Skeletal muscle tissue (tissue), 4 donors: ENCODE results near the gene RBM6. TPM values are rescaled to one million over a fixed set of nuclear protein-coding genes. Genes with fewer than 3 reads are reported as not detected.

Source experiments
- H3K27ac ChIP-seq: one replicate; pipeline ENCODE4 v1.7.0; 2013; ENCODE audit warnings: mild to moderate bottlenecking, low read depth, low read length, inconsistent platforms
- H3K27me3 ChIP-seq, 3 donors: one replicate each; pipeline ENCODE4 v1.7.0; 2013; ENCODE audit warnings: low read length in 3 of 3; ENCODE audit not compliant: control insufficient read depth in 3 of 3, insufficient read depth in 3 of 3
- H3K36me3 ChIP-seq, 3 donors: one replicate each; pipeline ENCODE4 v1.7.0; 2013; ENCODE audit warnings: low read length in 3 of 3; ENCODE audit not compliant: control insufficient read depth in 3 of 3, insufficient read depth in 3 of 3
- H3K4me1 ChIP-seq, 3 donors: one replicate each; pipeline ENCODE4 v1.7.0; 2013; ENCODE audit warnings: low read length in 3 of 3, mild to moderate bottlenecking in 3 of 3; ENCODE audit not compliant: control insufficient read depth in 3 of 3, insufficient read depth in 3 of 3
- H3K4me3 ChIP-seq, 3 donors: one replicate each; pipeline ENCODE4 v1.7.0; 2013; ENCODE audit warnings: low read length in 3 of 3
- H3K9ac ChIP-seq, 3 donors: one replicate each; pipeline ENCODE4 v1.7.0; 2013; ENCODE audit warnings: low read length in 3 of 3, mild to moderate bottlenecking in 3 of 3, moderate library complexity in 2 of 3, low read depth in 1 of 3
- H3K9me3 ChIP-seq, 3 donors: one replicate each; pipeline ENCODE4 v1.7.0; 2013; ENCODE audit warnings: low read length in 3 of 3; ENCODE audit not compliant: control insufficient read depth in 3 of 3
- total RNA-seq: library from RNA; depleted of rRNA; stranded (reverse); fragments of >200 nt; gene quantifications from one replicate; pipeline ENCODE4 v1.2.3, GENCODE V29; 2014
- donor health status: Osteomylitis.

The RBM6 gene
- total RNA-seq, 1 donor from 2014 or later = 49.1 TPM

DNA sequence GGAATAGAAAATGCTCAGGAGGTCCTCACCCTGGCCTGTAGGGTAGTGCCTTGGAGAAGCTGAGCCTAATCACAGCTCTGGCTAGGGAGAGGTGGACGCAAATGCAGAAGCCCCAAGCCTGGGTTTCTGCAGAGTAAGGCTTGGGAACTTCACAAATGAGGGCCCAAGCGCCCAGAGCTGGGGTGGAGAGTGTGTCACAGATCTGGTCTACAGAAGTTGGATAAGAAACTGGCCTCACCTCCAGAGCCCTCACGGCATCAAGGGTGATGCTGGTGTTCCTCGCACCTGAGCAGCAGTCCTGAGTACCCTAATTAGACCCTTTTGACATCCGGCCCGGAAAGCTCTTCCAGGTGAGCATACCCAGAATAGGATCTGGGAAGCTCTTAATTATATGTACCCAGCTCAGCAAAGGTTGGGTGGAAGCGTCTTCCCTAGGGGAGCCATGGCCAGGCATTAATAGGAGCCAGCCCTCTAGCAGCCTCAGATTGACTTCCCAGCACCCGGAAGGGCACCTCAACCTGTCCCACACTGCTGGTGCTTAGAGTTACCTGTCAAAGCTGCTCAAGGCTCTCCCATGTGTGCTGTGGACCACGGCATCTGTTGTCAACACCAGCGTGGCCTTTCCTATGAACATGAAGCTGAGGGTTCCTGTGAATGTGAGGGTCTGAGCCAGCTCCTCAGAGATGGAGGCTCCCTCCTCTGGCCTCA, 180.6 kb downstream of the RBM6 start:
- no peak overlapping the region for H3K9ac ChIP-seq
- H3K27ac ChIP-seq = no peak overlapping the region
- no peak overlapping the region for H3K4me3 ChIP-seq
- peaks cover 6 to 28% (median 21%) of the 10 kb centered on the region in 3 donors for H3K4me1 ChIP-seq
- H3K27me3 ChIP-seq = no peaks in the 10 kb centered on the region
- H3K9me3 ChIP-seq = no peaks in the 10 kb centered on the region
- H3K36me3 ChIP-seq = peaks cover 47 to 57% (median 47%) of the 10 kb centered on the region in 3 donors

DNA sequence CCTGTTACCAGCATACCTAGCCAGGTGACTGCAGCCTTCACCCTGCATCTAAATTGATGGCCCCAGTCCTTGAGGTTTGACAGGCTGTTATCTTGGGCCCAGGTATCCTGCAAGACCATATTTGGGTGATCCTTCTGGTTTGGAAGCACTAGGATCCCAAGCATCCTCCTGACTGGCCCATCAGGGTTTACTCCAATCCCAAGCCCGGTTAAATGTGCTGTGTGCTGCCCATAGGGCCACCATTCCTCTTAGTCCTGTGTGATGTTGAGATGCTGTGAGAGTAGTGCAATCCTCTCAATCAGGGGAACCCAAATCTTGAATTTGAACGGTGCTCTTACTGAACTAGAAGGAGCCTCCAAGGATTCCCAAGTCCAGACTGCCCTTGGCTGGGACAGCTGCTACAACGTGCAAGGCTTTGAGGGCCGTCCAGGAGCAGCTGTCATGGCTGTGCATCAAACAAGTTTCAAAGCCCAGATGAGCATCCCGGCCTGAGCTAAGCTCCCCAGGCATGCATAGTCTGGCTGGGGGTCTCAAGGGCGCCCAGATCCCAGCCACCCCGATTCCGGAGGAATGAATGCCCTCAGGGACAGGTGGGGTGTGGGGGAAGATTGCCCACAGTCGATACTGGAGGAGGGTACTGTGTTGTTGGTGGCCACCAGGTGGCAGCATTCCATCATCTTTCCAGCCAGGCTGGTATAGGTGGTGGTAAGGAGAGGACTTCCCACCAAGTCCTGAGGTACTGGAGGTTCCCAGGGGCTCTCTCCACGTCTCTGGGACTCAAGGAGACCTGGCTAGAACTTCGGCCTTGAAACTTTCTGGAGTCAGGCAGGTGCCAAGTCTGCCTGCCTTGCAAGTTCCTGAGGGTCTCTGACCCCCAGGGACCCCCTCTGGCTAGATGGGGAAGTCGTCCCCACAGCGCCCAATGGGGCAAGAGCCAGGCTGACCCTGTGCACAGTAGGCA, 181.4 kb downstream of the RBM6 start:
- H3K27me3 ChIP-seq = no peaks in the 10 kb centered on the region
- no peak overlapping the region for H3K4me3 ChIP-seq
- no peak overlapping the region for H3K27ac ChIP-seq
- peaks cover 38 to 48% (median 39%) of the 10 kb centered on the region in 3 donors for H3K36me3 ChIP-seq
- H3K9ac ChIP-seq = peak overlapping the region in 1 of 3 donors; percentile 40
- H3K9me3 ChIP-seq = no peaks in the 10 kb centered on the region
- H3K4me1 ChIP-seq = peaks cover 6 to 36% (median 29%) of the 10 kb centered on the region in 3 donors

DNA sequence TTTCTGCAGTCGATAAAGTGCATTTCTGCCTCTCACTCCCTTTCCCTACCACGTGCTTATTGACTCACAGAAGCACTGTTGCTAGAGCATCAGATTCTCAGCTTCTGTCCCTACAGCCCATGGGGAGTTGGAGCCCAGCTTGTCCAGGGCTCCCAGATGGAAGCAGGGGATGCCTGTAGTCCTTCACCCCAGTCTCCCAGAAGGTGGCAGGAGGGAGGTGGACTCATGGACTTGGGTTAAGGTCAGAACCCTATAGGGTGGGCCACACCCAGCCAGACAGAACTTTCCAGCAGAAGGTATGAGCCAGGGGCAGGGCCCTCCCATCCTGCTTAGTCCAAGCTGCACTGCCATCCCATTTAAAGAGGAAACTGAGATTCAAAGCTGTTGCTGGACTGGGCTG, 182.1 kb downstream of the RBM6 start:
- no peak overlapping the region for H3K4me3 ChIP-seq
- no peaks in the 10 kb centered on the region for H3K9me3 ChIP-seq
- H3K27me3 ChIP-seq = no peaks in the 10 kb centered on the region
- H3K4me1 ChIP-seq = peaks cover 6 to 37% (median 29%) of the 10 kb centered on the region in 3 donors
- no peak overlapping the region for H3K27ac ChIP-seq
- peaks cover 31 to 41% (median 34%) of the 10 kb centered on the region in 3 donors for H3K36me3 ChIP-seq
- peak overlapping the region in 1 of 3 donors; percentile 40 for H3K9ac ChIP-seq

DNA sequence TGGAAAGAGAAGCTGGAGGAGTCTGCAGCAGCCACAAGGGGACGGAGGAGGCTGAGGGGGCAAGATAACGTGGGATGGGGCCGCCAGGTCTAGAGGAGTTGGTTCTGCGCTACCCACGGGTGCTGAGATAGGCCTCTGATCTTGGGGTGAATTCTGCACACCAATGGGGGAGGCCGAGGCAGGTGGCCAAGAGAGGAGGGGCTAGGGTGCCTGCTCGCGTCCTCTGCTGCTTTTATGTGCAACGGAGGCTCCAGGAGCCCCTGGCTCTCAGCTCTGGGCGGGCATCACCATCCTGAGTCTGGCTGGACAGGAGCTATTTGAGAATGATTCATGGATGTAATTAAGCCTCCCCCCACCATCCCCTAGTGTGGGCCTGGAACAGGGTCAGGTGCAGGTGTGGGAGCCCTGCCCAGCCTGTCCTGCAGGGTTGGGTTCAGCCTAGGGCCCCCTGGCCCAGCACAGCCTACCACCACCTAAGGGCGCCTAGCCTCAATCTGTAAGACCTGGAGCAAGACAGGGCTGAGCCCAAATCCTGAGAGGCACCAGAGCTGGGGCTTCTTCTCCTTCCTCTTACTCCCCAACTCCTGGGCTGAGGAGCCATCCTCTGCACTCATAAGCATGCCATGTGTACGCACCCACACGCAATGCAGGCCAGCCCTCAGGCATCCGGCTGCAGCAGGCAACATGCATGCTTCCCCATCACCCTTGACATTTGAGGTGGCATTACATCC, 182.9 kb downstream of the RBM6 start:
- Histone ChIP-seq H3K4me3 (no peak overlapping the region), H3K9ac (no peak overlapping the region), H3K27me3 (no peaks in the 10 kb centered on the region), H3K9me3 (no peaks in the 10 kb centered on the region), H3K27ac (no peak overlapping the region), H3K36me3 (peaks cover 24 to 34% (median 26%) of the 10 kb centered on the region in 3 donors), H3K4me1 (peaks cover 6 to 37% (median 29%) of the 10 kb centered on the region in 3 donors)

DNA sequence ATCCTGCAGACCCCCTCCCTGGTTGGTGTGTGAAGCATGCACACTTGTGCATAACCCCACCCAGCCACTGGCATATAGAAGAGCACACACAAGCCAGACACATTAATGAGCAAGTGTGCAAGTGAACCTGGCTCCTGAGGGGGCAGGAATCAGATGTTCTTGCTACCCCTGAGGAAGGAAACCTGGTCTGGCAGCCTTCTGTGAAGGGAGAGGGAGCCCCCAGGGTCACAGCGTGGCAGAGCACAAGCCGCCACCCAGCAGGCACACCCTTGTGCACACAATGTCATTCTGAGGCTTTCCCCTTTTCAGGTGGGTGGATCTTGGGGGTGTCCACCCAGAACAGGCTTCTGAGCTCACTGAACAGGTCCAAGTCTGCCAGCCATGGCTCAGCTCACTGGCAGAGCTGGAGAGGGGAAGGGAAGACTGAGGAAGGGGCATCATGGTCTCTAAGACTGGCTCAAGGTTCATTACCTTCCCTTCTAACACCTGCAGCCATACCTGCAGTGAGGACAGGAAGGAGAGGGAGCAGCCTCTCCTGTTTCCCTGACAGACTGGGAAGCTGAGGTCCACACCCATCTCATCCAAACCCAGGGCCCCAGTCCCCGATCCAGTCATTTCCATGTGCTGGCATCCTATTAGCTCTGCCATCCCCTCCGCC, 183.6 kb downstream of the RBM6 start:
- H3K4me1 ChIP-seq = peaks cover 6 to 37% (median 29%) of the 10 kb centered on the region in 3 donors
- no peaks in the 10 kb centered on the region for H3K27me3 ChIP-seq
- H3K4me3 ChIP-seq = no peak overlapping the region
- H3K9ac ChIP-seq = no peak overlapping the region
- H3K36me3 ChIP-seq = peaks cover 17 to 27% (median 19%) of the 10 kb centered on the region in 3 donors
- H3K27ac ChIP-seq = no peak overlapping the region
- no peaks in the 10 kb centered on the region for H3K9me3 ChIP-seq

DNA sequence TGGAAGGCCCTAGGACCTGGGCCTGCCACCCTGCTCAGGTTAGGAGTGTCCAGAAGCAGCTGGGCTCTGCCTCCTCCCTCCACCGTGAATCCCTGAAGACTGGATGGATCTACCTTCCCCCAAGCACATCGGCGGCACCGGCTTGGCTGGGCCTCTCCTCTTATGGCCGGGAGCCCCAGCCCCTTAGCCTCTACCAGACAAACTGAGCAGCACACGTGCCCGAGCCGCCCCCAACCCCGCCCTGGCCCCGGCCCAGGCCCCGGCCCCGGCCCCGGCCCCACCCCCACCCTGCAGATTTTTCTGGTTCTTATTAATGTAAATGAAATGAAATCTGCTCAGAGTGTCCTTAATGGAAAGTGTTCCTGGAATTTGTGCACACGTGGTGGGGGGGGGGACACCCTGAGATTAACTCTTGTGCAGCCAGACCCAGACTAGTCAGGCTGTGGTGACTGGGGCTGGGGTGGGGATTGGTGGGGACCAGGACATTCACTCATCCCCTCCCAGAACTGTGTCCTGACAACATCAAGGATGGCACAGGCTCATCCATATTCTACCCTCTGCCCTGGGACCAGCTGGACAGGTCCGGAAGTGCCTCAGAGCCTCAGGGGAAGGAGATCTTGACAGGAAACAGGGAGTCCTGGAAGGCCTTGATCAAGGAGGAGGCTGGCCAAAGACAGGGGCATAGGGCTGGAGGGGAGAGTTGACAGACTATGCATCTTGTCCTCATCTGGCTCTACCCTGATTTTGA, 184.3 kb downstream of the RBM6 start:
- Histone ChIP-seq H3K9ac (no peak overlapping the region), H3K9me3 (no peaks in the 10 kb centered on the region), H3K27ac (no peak overlapping the region), H3K4me3 (no peak overlapping the region), H3K36me3 (peaks cover 13 to 20% (median 16%) of the 10 kb centered on the region in 3 donors), H3K4me1 (peaks cover 6 to 37% (median 29%) of the 10 kb centered on the region in 3 donors), H3K27me3 (no peaks in the 10 kb centered on the region)

DNA sequence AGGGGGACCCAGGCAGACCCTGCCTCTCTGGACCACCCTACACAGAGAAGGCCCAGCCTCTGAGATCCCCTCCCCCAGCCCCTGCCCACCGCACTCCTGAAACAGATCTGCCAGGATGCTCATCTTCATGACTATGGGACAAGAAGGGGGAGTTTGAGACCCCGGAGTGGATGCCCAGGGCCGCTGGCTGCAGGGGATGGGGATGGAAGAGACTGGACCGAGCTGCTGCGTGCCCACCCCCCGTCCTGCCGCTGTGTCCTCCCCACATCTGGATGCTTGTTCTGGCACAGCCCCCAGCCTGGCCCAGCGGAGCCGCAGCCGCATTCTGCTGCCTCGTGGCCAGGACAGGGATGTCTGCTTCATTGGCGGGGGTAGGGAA, 184.8 kb downstream of the RBM6 start:
- peaks cover 6 to 37% (median 29%) of the 10 kb centered on the region in 3 donors for H3K4me1 ChIP-seq
- H3K36me3 ChIP-seq = peaks cover 12 to 17% (median 15%) of the 10 kb centered on the region in 3 donors
- H3K9me3 ChIP-seq = no peaks in the 10 kb centered on the region
- no peak overlapping the region for H3K4me3 ChIP-seq
- H3K27me3 ChIP-seq = no peaks in the 10 kb centered on the region
- no peak overlapping the region for H3K9ac ChIP-seq
- H3K27ac ChIP-seq = no peak overlapping the region

DNA sequence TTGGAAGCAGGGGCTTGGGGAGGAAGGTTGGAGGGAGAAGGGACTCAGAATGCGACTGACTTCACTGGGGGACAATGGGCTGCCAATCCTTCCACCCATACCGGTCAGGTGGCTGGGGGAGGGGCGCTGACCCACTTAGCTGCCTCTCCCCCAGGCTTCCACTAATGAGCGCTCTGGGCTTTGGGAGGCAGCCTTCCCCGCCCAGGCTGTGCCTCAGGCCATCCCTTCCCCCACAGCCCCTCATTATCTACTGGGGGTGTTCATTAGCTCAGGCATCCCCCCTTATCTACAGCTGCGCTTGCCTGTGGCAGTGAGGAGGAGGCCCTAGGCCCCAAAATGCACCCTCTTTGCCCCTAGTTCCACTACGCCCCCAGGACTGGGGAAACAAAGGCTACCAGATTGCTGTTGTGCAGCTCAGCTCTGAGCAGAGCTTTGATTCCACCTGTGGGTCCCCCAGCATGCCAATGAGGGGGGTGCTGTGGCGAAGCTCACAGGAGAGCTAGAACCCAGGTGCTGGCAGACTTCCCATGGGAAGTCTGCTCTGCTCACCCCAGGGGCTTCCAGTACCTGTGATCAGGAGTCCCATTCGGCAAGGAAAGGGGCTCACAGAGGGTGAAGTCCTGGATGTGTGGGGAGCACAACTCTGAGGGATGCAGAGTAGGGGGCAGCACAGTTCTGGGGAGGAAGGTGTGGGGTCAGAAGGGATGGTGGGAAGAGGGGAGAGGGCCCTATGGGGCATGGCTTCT, 185.8 kb downstream of the RBM6 start:
- H3K9me3 ChIP-seq = no peaks in the 10 kb centered on the region
- H3K36me3 ChIP-seq = peaks cover 3 to 9% (median 5%) of the 10 kb centered on the region in 3 donors
- no peak overlapping the region for H3K9ac ChIP-seq
- no peak overlapping the region for H3K27ac ChIP-seq
- H3K4me1 ChIP-seq = peaks cover 6 to 37% (median 29%) of the 10 kb centered on the region in 3 donors
- H3K4me3 ChIP-seq = no peak overlapping the region
- no peaks in the 10 kb centered on the region for H3K27me3 ChIP-seq
